Amniotic epithelial cell (primary cell): ENCODE results near the gene ARVCF.

Source experiments
- DNase-seq: peaks from one replicate; pipeline ENCODE4 v3.0.0-alpha.2; 2010; ENCODE audit warnings: low read depth

The ARVCF gene

GRCh38 chr22:19973551-19974267 lies 42.9 kb downstream of the ARVCF start:
- DNase-seq, result no peak

GRCh38 chr22:19972652-19973550 lies 43.7 kb downstream of the ARVCF start:
- DNase-seq, result no peak

- DNase-seq, result no peak
Measured at GRCh38 chr22:19972251-19972650, 44.4 kb downstream of the ARVCF start.

- no peak for DNase-seq
Measured at GRCh38 chr22:19971276-19972124, 45.1 kb downstream of the ARVCF start.

- peak; percentile 42 for DNase-seq
Measured at GRCh38 chr22:19970479-19971275, 45.9 kb downstream of the ARVCF start.

GRCh38 chr22:19970031-19970478 lies 46.6 kb downstream of the ARVCF start:
- DNase-seq, result no peak

- DNase-seq, result no peak
Measured at GRCh38 chr22:19969141-19969928, 47.3 kb downstream of the ARVCF start.

GRCh38 chr22:19968450-19968891 lies 48.2 kb downstream of the ARVCF start:
- no peak for DNase-seq

- DNase-seq, result no peak
Measured at GRCh38 chr22:19967850-19968449, 48.7 kb downstream of the ARVCF start.

GRCh38 chr22:19966908-19967750 lies 49.5 kb downstream of the ARVCF start:
- DNase-seq, result no peak

GRCh38 chr22:19965771-19966709 lies 50.6 kb downstream of the ARVCF start:
- DNase-seq, result no peak

GRCh38 chr22:19964701-19965386 lies 51.8 kb downstream of the ARVCF start:
- DNase-seq, result no peak

- no peak for DNase-seq
Measured at GRCh38 chr22:19963863-19964642, 52.6 kb downstream of the ARVCF start.

- peak; percentile 82 for DNase-seq
Measured at GRCh38 chr22:19962909-19963806, 53.5 kb downstream of the ARVCF start.

GRCh38 chr22:19962246-19962908 lies 54.2 kb downstream of the ARVCF start:
- peak; percentile 79 for DNase-seq
